Measurements from ENCODE around the gene IFT57. TPM values are rescaled to one million over a fixed set of nuclear protein-coding genes. Genes with fewer than 3 reads are reported as not detected.
"Not testable (repeated sequence)": the region's sequence is repeated elsewhere in the genome, so short reads cannot be mapped to it uniquely, and the experiment has no call there.

Gene IFT57
- polyA plus RNA-seq, 4 donors = 71.9 to 108 (median 91.3) TPM

GRCh38 chr3:108171106-108171505 is 51.1 kb downstream of the IFT57 start:
- DNase-seq (ENCODE audit: low read depth in 4 of 4, low spot score in 3 of 4) = no peak

DNA sequence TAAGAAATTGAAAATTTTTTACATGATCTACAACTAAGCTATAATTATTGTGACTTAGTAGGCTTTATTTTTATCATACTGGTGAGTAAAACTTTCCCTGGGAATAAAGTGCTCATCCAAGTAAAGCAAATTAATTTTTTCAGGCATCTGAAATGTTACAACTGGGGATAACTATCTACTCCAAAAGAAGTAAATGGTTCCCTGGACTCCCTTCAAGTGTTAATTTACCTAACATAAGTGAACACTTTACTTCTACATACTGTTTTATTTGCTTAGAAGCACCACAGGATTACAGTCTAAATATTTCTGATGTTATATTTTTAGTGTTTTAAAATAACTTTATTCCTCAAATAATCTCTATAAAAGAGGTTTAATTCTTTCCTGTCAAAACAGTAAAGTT is 57.8 kb downstream of the IFT57 start:
- no peak for DNase-seq (ENCODE audit: low read depth in 4 of 4, low spot score in 3 of 4)

- no peak for DNase-seq (ENCODE audit: low read depth in 4 of 4, low spot score in 3 of 4)
These were observed 62.4 kb downstream of the IFT57 start for GRCh38 chr3:108159865-108160264.

GRCh38 chr3:108159105-108159504 is 63.1 kb downstream of the IFT57 start:
- DNase-seq (ENCODE audit: low read depth in 4 of 4, low spot score in 3 of 4) = no peak

DNA sequence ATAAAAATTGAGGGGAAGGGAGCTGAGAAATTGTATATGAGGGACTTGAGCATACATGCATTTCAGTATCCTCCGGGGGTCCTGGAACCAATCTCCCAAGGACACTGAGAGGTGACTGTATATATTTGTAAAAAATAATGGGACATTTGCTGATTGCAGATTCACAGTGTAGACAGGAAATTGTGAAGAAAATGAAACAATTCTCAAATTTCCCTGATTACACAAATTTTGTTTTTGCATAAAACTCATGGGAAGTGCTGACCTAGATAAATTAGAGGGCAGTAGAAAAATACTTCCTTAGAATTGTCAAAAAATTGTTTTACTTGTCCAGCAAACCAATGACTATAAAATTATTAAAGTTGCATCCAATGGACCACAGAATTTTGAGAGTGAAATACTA is 64.0 kb downstream of the IFT57 start:
- no peak for DNase-seq (ENCODE audit: low read depth in 4 of 4, low spot score in 3 of 4)

DNA sequence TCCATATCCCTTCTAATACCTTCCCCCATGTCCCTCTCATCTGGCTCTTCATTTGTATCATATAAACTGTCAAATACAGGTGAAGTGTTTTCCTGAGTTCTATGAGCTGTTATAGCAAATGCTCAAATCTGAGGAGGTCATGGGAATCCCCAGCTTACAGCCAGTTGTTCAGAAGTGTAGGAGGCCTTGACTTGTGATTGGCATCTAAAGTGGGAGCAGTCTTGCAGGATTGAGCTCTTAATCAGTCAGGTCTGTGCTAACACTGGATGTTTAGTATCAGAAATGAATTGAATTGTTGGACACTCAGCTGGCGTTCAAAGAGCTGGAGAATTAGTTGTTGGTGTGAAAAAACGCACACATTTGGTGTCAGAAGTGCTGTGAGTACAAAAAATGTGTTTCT is 65.0 kb downstream of the IFT57 start:
- no peak for DNase-seq (ENCODE audit: low read depth in 4 of 4, low spot score in 3 of 4)

GRCh38 chr3:108156312-108156853 is 65.8 kb downstream of the IFT57 start:
- no peak for DNase-seq (ENCODE audit: low read depth in 4 of 4, low spot score in 3 of 4)

DNA sequence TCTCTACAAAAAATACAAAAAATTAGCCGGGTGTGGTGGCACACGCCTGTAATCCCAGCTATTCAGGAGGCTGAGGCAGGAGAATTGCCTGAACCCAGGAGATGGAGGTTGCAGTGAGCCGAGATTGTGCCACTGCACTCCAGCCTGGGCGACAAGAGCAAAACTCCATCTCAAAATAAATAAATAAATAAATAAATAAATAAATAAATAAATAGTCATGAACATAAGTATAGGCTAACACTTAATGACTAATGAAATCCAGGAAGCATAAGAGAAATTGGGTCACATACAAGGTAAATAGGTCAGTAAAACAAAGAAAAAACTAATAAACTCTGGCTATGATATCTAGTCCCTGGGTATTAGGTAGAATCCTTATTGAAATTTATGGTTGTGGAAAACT is 66.6 kb downstream of the IFT57 start:
- not testable (repeated sequence) for DNase-seq (ENCODE audit: low read depth in 4 of 4, low spot score in 3 of 4)

DNA sequence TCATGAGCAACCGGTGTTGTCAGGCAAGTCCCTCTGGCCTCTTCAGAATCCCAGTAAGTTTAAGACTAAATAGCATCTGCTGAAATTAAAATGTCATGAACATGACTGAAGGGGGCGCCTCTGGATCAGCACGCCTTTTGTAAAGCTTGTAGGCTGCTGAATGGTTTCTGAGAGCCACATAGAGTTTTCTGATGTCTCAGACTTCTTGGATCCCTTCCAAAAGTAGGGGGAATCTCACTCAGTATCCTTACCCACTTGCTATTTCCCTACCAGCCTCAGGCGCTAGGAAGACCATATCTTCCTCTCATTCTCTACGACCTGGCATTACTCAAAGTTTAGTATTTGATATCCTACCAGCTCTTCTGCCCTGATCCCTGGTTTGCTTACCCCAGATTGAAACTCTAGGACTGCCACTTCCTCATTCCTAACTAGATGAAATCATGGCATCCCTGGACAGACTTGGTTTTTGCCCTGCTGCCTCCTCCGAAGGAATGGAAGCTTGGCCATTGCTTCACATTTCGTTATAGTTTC is 68.7 kb downstream of the IFT57 start:
- DNase-seq (ENCODE audit: low read depth in 4 of 4, low spot score in 3 of 4) = no peak

DNA sequence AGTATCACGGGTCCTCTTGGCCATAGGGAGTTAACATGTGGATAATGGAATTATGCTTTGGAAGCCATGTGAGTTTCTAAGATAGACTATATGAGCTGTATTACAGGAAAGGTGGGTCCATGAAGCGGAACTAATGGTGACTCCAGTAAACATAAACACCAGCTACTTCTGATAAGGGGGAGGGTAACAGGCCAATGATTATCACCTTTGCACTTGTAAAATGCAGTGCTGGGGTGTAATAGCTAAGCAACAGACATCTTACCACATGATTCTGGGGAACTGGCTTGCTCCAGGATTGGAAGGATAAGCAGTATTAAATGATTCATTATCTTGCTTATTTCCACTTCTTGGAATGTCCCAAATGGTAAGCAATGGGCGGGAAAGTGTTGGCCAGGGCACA is 70.0 kb downstream of the IFT57 start:
- DNase-seq (ENCODE audit: low read depth in 4 of 4, low spot score in 3 of 4) = no peak

DNA sequence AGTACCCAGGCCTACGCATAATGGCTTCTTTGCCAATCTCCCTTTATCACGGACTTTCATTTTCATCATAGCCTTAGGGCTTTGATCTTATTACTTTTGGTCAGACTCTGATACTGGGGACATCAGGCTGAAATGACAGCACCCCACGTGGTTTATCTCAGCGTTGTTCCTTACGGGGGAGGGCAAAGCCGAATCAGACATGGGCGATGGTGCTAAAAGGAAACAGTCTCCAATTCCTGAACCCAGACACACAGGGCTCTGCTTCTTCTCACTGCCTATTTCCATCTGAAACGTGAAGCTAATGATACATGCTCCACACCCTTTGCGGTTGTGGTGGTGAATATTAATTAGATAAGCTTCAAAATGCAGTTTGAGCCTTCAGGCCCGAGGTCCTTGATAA is 72.0 kb downstream of the IFT57 start:
- no peak for DNase-seq (ENCODE audit: low read depth in 4 of 4, low spot score in 3 of 4)

DNA sequence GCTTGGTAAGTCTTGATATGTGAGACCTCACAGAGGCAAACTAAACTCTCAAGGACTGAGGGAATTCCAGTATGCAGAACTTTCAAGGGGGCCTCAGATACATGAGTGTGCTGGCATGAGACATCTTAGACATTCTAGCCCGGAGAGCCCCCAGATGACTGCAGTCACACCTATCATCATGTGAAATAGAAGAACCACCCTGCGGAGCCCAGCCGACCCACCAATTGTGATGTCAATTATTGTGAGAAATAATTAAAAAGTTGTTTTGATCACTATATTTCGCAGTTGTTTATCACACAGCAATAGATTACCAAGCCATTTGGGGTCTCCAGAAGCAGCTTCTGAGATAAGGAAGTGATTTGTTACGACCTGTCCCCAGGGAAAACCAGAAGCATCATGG is 76.1 kb downstream of the IFT57 start:
- no peak for DNase-seq (ENCODE audit: low read depth in 4 of 4, low spot score in 3 of 4)

GRCh38 chr3:108145578-108145977 is 76.6 kb downstream of the IFT57 start:
- no peak for DNase-seq (ENCODE audit: low read depth in 4 of 4, low spot score in 3 of 4)

GRCh38 chr3:108137460-108137814 is 84.8 kb downstream of the IFT57 start:
- DNase-seq (ENCODE audit: low read depth in 4 of 4, low spot score in 3 of 4) = no peak

DNA sequence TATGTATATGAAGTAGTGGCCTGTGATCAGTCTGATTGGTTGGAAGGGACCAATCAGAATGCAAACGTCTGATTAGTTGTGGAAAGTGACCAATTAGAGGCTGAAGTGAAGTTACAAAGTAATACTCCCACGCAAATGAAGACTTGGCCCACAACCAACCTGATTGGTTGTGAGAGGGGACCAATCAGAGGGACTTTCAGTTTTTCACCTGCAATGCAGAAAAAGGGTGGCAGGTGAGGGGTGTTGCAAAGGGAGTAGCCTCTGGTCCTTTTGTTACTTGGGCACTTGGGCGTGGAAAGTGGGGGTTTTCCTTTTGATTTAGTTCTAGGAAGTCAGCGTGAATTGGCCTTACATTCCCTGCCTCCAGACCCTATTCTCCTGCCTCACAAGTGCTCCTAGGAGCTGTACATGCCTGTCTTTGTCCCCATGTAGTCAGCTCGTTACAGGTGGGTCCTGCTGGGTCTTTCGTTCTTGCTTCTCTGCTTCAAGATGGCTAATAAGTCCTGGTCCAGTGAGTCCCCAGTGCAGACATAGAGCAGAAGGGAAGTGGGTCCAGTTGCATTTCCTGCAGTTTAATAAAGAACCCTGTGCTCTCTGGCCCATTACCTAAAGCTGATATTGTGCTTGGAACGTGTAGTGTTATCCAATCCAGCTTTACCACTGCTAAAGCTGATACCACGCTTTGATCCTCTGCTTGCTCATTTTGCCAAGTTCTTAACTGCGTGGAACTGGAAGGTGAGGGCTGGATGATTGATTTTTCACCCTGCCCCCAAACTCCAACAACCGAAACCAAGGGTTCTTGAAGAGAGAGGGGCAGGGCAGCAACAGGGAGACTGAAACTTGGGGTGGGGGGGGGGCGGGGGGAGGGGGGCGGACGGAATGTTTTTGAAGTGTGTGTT is 85.4 kb downstream of the IFT57 start:
- DNase-seq (ENCODE audit: low read depth in 4 of 4, low spot score in 3 of 4) = no peak

- no peak for DNase-seq (ENCODE audit: low read depth in 4 of 4, low spot score in 3 of 4)
These were observed 87.7 kb downstream of the IFT57 start for GRCh38 chr3:108134555-108134880.

- DNase-seq (ENCODE audit: low read depth in 4 of 4, low spot score in 3 of 4) = no peak
These were observed 88.2 kb downstream of the IFT57 start for GRCh38 chr3:108133858-108134554.

GRCh38 chr3:108133048-108133369 is 89.2 kb downstream of the IFT57 start:
- DNase-seq (ENCODE audit: low read depth in 4 of 4, low spot score in 3 of 4) = no peak

- no peak for DNase-seq (ENCODE audit: low read depth in 4 of 4, low spot score in 3 of 4)
These were observed 90.6 kb downstream of the IFT57 start for GRCh38 chr3:108131475-108132134.

- no peak for DNase-seq (ENCODE audit: low read depth in 4 of 4, low spot score in 3 of 4)
These were observed 91.3 kb downstream of the IFT57 start for GRCh38 chr3:108130701-108131474.

GRCh38 chr3:108130236-108130635 is 92.0 kb downstream of the IFT57 start:
- DNase-seq (ENCODE audit: low read depth in 4 of 4, low spot score in 3 of 4) = no peak

Measured in left renal pelvis (tissue), 4 donors.